Measurements from ENCODE around the gene ITPRIP.

The ITPRIP gene

GRCh38 chr10:104337985-104338735 is at the start of gene ITPRIP:
Gene ITPRIP (minus strand): TSS chr10:104338465. CDS start chr10:104316051, 22,414 bp downstream.
- DNase-seq (ENCODE audit: low spot score in 2 of 2) (peak; percentile 56 to 67), ATAC-seq (ENCODE audit: low read depth) (peak; percentile 69)
- H3K27ac Mint-ChIP-seq: peak within 1 kb of the TSS; percentile 95
- peaks cover 30% of the 10 kb centered on the region for H3K4me1 Mint-ChIP-seq
- H3K9me3 Mint-ChIP-seq: no peaks in the 10 kb centered on the region
- no peaks in the 10 kb centered on the region for H3K27me3 Mint-ChIP-seq
- peak within 1 kb of the TSS; percentile 99 for H3K4me3 Mint-ChIP-seq
- H3K36me3 Mint-ChIP-seq: peaks cover 1% of the 10 kb centered on the region

DNA sequence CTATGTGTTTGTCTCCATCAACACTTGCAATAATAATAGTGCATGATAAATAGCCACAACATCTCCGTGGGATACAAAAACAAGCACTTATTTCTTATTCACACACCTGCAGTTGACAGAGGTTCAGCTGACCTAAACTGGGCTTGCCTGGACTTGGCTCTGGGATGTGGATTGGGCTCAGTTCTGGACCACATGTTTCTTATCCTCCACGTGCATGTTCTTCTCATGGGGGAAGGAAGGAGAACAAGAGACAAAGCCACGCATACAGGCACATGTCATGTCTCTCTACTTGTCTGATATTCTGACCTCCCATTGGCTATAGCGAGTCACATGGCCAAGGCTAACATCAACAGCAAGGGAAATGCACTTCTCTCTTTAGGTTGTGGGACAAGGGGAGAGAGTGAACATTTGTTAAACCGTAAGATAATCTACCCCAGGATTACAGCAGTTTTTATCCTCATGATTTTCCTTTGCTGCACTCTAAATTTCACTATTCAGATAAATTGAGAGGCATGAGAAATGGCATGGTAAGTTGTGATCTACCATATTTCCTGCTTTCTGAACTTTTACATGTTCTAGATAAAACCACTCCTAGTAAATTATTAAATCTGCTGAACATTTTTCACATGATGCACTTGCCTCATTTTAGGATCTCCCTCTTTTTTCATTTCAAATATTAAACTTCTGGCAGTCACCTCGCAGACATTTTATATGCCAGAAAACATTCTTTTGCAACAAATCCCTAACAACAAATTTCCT is 49.0 kb upstream of the ITPRIP start:
- H3K36me3 Mint-ChIP-seq: no peaks in the 10 kb centered on the region
- ATAC-seq (ENCODE audit: low read depth): no peak
- no peak overlapping the region for H3K4me3 Mint-ChIP-seq
- H3K9me3 Mint-ChIP-seq: no peaks in the 10 kb centered on the region
- no peak for DNase-seq (ENCODE audit: low spot score in 2 of 2)
- peaks cover 5% of the 10 kb centered on the region for H3K4me1 Mint-ChIP-seq
- peaks cover 18% of the 10 kb centered on the region for H3K27me3 Mint-ChIP-seq
- no peak overlapping the region for H3K27ac Mint-ChIP-seq

GRCh38 chr10:104380336-104380735 is 42.1 kb upstream of the ITPRIP start:
- H3K27ac Mint-ChIP-seq: no peak overlapping the region
- no peaks in the 10 kb centered on the region for H3K4me1 Mint-ChIP-seq
- ATAC-seq (ENCODE audit: low read depth) (no peak), DNase-seq (ENCODE audit: low spot score in 2 of 2) (no peak)
- peaks cover 9% of the 10 kb centered on the region for H3K27me3 Mint-ChIP-seq
- no peaks in the 10 kb centered on the region for H3K9me3 Mint-ChIP-seq
- H3K36me3 Mint-ChIP-seq: no peaks in the 10 kb centered on the region
- H3K4me3 Mint-ChIP-seq: no peak overlapping the region

DNA sequence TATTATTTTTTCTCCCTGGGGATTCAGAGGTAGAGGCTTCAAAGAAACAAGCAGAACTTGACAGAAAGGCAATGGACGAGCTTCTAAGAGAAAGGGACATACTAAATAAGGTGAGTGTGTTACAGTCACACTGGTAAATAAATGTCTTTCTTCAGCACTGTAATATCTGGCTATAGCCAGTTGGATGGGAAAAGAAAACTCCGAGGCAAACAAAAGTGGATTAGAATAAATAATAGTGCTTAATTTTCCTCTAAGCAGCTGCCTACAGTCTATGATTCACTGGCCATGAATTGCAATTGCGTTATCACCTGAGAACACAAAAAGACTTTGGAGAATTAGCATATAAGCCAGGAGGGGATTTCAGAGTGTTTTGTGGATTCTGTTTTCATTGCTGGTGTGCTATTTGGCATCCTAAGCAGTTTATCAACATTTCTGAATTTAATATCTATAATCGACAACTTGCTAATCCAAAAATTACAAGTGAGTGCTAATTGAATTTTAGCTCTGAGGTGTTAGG is 38.6 kb upstream of the ITPRIP start:
- Mint-ChIP-seq H3K9me3 (no peaks in the 10 kb centered on the region), H3K4me3 (no peak overlapping the region), H3K27me3 (no peaks in the 10 kb centered on the region), H3K4me1 (no peaks in the 10 kb centered on the region), H3K27ac (no peak overlapping the region), H3K36me3 (no peaks in the 10 kb centered on the region)
- DNase-seq (ENCODE audit: low spot score in 2 of 2) (no peak), ATAC-seq (ENCODE audit: low read depth) (no peak)

DNA sequence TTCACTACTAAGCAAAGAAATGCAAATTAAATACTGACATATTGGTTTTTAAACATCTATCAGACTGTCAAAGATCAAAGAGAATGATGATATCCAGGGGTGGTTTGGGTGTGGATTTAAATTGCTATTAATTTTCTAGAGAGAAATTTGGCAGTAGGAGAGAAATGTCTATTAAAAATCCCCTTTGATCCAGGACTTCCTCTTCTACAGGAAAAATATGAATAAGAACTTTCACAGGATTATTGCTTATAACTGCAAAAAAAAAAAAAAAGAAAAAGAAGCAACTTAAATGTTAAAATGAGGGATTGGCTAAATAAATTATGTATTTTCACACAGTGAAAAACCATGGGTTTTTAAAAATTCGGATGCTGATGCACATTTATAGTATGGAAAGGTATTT is 36.3 kb upstream of the ITPRIP start:
- no peaks in the 10 kb centered on the region for H3K4me1 Mint-ChIP-seq
- ATAC-seq (ENCODE audit: low read depth) (no peak), DNase-seq (ENCODE audit: low spot score in 2 of 2) (no peak)
- no peak overlapping the region for H3K27ac Mint-ChIP-seq
- peaks cover 2% of the 10 kb centered on the region for H3K9me3 Mint-ChIP-seq
- H3K27me3 Mint-ChIP-seq: peaks cover 2% of the 10 kb centered on the region
- no peak overlapping the region for H3K4me3 Mint-ChIP-seq
- H3K36me3 Mint-ChIP-seq: peaks cover 2% of the 10 kb centered on the region

DNA sequence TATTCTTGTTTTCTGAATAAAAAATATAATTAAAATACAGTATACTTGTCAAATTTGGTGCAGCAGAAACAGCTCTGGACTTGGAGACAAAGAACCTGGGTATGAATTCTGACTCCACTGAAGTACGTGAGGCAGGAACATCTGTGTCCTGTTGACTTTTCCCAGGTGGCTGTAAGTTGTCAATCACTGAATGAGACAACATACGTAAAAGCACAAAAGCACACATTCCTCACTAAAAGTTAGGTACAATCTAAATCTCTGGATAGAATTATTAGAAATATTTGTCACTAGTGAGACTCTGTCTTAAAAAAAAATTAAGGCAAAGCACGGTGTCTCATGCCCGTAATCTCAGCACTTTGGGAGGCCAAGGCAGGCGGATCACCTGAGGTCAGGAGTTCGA is 33.5 kb upstream of the ITPRIP start:
- no peak for DNase-seq (ENCODE audit: low spot score in 2 of 2)
- peaks cover 2% of the 10 kb centered on the region for H3K36me3 Mint-ChIP-seq
- H3K9me3 Mint-ChIP-seq: peaks cover 2% of the 10 kb centered on the region
- peaks cover 2% of the 10 kb centered on the region for H3K27me3 Mint-ChIP-seq
- no peak overlapping the region for H3K4me3 Mint-ChIP-seq
- no peaks in the 10 kb centered on the region for H3K4me1 Mint-ChIP-seq
- H3K27ac Mint-ChIP-seq: no peak overlapping the region
- no peak for ATAC-seq (ENCODE audit: low read depth)

GRCh38 chr10:104368381-104368780 is 30.1 kb upstream of the ITPRIP start:
- no peak for ATAC-seq (ENCODE audit: low read depth)
- peaks cover 11% of the 10 kb centered on the region for H3K27me3 Mint-ChIP-seq
- no peak overlapping the region for H3K4me3 Mint-ChIP-seq
- H3K4me1 Mint-ChIP-seq: no peaks in the 10 kb centered on the region
- peaks cover 2% of the 10 kb centered on the region for H3K9me3 Mint-ChIP-seq
- DNase-seq (ENCODE audit: low spot score in 2 of 2): no peak
- no peak overlapping the region for H3K27ac Mint-ChIP-seq
- peaks cover 2% of the 10 kb centered on the region for H3K36me3 Mint-ChIP-seq

DNA sequence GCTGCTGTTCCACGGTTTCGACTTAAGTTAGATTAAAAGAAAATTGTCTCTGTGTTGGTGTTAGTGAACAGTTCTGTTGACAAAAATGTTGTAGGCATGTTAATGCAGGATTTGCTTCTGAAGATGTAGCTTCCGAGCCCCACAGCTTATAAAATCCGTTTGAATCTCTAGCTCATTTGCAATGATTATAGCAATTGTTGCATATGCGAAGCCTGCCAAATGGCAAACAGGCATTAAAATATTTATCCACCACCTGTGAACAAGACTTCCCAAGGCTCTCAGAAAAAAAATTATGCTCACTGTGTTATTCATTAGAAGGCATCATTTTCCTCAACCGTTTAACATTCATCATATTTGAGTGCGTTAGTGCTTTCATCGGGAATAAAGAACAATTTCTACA is 29.6 kb upstream of the ITPRIP start:
- ATAC-seq (ENCODE audit: low read depth) (no peak), DNase-seq (ENCODE audit: low spot score in 2 of 2) (no peak)
- peaks cover 2% of the 10 kb centered on the region for H3K36me3 Mint-ChIP-seq
- H3K9me3 Mint-ChIP-seq: peaks cover 2% of the 10 kb centered on the region
- peaks cover 13% of the 10 kb centered on the region for H3K27me3 Mint-ChIP-seq
- no peaks in the 10 kb centered on the region for H3K4me1 Mint-ChIP-seq
- H3K4me3 Mint-ChIP-seq: no peak overlapping the region
- no peak overlapping the region for H3K27ac Mint-ChIP-seq

GRCh38 chr10:104359811-104360210 is 21.5 kb upstream of the ITPRIP start:
- H3K4me3 Mint-ChIP-seq: no peak overlapping the region
- H3K4me1 Mint-ChIP-seq: no peaks in the 10 kb centered on the region
- H3K27me3 Mint-ChIP-seq: peaks cover 10% of the 10 kb centered on the region
- ATAC-seq (ENCODE audit: low read depth) (no peak), DNase-seq (ENCODE audit: low spot score in 2 of 2) (no peak)
- no peaks in the 10 kb centered on the region for H3K36me3 Mint-ChIP-seq
- H3K9me3 Mint-ChIP-seq: no peaks in the 10 kb centered on the region
- H3K27ac Mint-ChIP-seq: no peak overlapping the region

GRCh38 chr10:104353325-104354048 is 15.2 kb upstream of the ITPRIP start, which contains the start of gene CFAP58:
Gene CFAP58 (plus strand): TSS chr10:104353833. CDS start chr10:104353898, 65 bp downstream.
- Mint-ChIP-seq H3K4me1 (peaks cover 9% of the 10 kb centered on the region), H3K27me3 (no peaks in the 10 kb centered on the region), H3K4me3 (peak within 1 kb of the TSS; percentile 57), H3K27ac (peak within 1 kb of the TSS; percentile 38), H3K9me3 (no peaks in the 10 kb centered on the region), H3K36me3 (no peaks in the 10 kb centered on the region)
- ATAC-seq (ENCODE audit: low read depth) (peak; percentile 67), DNase-seq (ENCODE audit: low spot score in 2 of 2) (peak; percentile 93)

DNA sequence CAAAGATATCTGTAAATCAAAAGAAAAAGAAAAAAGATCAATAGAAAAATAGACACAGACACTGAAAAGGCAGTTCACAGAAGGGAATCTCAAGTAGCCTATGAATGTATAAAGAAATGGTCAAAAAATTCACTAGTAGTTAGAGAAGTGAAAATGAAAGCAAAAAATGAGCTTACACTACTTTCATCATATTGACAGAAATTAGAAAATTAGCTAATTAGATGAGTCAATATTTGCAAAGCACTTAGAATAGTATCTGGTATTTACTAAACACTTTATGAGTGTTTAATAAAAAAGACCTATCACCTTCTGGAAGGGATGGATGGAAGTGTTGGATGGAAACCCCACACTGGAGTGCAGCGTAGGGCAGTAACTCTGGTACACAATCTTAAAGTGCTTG is 13.7 kb upstream of the ITPRIP start:
- Mint-ChIP-seq H3K27ac (peak overlapping the region; percentile 38), H3K9me3 (no peaks in the 10 kb centered on the region), H3K4me3 (peak overlapping the region; percentile 57), H3K4me1 (peaks cover 16% of the 10 kb centered on the region), H3K27me3 (no peaks in the 10 kb centered on the region), H3K36me3 (no peaks in the 10 kb centered on the region)
- DNase-seq (ENCODE audit: low spot score in 2 of 2) (no peak), ATAC-seq (ENCODE audit: low read depth) (no peak)

DNA sequence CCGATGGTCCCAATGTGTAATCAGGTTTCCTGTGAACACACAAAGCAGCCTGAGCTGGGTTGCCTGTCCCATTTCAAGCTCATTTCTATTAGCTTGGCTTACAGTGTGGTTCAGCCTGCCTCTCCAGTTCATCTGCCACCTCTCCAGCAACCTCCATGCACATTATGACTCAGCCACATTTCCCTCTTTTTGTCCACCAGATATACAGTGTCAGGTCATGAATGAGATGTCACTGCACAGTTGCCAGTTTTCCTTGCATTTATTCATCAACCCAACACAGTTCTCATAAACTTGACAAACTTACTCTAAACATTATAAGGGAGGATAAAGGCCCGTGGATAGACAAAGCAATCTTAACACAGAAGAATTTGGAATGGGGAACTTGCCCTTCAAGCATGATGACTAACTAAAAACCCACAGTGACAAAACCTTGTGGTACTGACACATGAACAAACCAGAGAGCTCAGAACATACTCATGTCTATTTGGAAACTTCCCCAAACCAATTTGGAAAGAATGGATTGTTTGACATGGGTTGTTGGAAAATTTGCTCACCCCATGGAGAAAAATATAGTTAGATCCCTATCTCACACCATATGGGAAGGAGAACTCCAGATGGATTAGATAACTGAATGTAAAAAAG is 12.9 kb upstream of the ITPRIP start:
- Mint-ChIP-seq H3K4me1 (peaks cover 16% of the 10 kb centered on the region), H3K36me3 (no peaks in the 10 kb centered on the region), H3K27ac (peak overlapping the region; percentile 38), H3K9me3 (no peaks in the 10 kb centered on the region), H3K4me3 (no peak overlapping the region), H3K27me3 (no peaks in the 10 kb centered on the region)
- ATAC-seq (ENCODE audit: low read depth): no peak
- DNase-seq (ENCODE audit: low spot score in 2 of 2): no peak

GRCh38 chr10:104350127-104350635 is 11.9 kb upstream of the ITPRIP start:
- Mint-ChIP-seq H3K27me3 (no peaks in the 10 kb centered on the region), H3K9me3 (no peaks in the 10 kb centered on the region), H3K4me1 (peaks cover 19% of the 10 kb centered on the region), H3K27ac (no peak overlapping the region), H3K4me3 (no peak overlapping the region), H3K36me3 (no peaks in the 10 kb centered on the region)
- ATAC-seq (ENCODE audit: low read depth) (peak; percentile 62), DNase-seq (ENCODE audit: low spot score in 2 of 2) (peak in 1 of 2 donors; percentile 59)

All from memory B cell (primary cell).